Measurements from ENCODE around the gene TMEM213.

GRCh38 chr7:138834583-138834982 is 36.8 kb downstream of the TMEM213 start:
- TF ChIP-seq POLR2A (IDR thresholded peaks at IDR 0.05; ENCODE audit: low read depth) (no peak), CTCF (IDR thresholded peaks at IDR 0.05) (no peak), POLR2AphosphoS5 (IDR thresholded peaks at IDR 0.05) (no peak), EP300 (IDR thresholded peaks at IDR 0.05) (no peak)

All from esophagus muscularis mucosa (tissue), 4 donors.